H1 (cell line): ENCODE data around the gene MT1G.

Experiments used
- BRCA1 ChIP-seq: IDR thresholded peaks from 2 replicates; pipeline ENCODE4 v1.6.1; 2012; ENCODE audit warnings: low read depth, low read length, improper control_type of control experiment
- EP300 ChIP-seq, 2 experiments: IDR thresholded peaks; 1 replicate in 1 of 2; 2 replicates in 1 of 2; pipeline ENCODE4 v1.6.1; 2011 to 2012; ENCODE audit warnings: low read depth in 2 of 2, low read length in 2 of 2, mild to moderate bottlenecking in 2 of 2, borderline replicate concordance in 1 of 2, inconsistent platforms in 1 of 2, moderate library complexity in 1 of 2
- POLR2A ChIP-seq, 2 experiments: IDR thresholded peaks; 1 replicate in 1 of 2; 2 replicates in 1 of 2; pipeline ENCODE4 v1.6.1; 2011; ENCODE audit warnings: low read depth in 2 of 2, low read length in 2 of 2, mild to moderate bottlenecking in 2 of 2; ENCODE audit errors: control extremely low read depth in 1 of 2
- TF ChIP-seq, protein P1 (sequence below), 3 experiments: IDR thresholded peaks; 1 replicate in 2 of 3; 2 replicates in 1 of 3; pipeline versions ENCODE4 v1.5.1 to v1.6.1; 2011; ENCODE audit warnings: low read length in 3 of 3, mild to moderate bottlenecking in 3 of 3, inconsistent platforms in 2 of 3, low read depth in 1 of 3, moderate library complexity in 1 of 3; ENCODE audit not compliant: insufficient read depth in 1 of 3; ENCODE audit errors: control extremely low read depth in 1 of 3

DNA sequence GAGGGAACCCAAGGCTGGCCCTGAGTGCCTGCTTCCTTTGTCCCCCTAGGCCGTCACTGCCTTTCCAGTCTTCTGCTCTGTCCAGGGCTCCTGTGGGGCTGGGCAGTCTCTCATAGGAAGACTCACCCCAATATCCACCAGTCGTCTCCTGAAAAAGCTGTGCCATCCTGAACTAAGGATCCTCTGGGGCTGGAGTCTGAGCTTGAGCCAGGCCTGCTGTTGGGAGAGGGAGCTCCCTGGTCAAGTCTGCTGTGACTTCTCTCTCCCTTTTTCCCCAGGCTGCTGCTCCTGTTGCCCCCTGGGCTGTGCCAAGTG is 2.7 kb upstream of the MT1G start:
- no peak for TF ChIP-seq EP300 (IDR thresholded peaks at IDR 0.05; ENCODE audit: borderline replicate concordance in 1 of 2, low read depth in 2 of 2, low read length in 2 of 2)
- TF ChIP-seq, protein P1, sequence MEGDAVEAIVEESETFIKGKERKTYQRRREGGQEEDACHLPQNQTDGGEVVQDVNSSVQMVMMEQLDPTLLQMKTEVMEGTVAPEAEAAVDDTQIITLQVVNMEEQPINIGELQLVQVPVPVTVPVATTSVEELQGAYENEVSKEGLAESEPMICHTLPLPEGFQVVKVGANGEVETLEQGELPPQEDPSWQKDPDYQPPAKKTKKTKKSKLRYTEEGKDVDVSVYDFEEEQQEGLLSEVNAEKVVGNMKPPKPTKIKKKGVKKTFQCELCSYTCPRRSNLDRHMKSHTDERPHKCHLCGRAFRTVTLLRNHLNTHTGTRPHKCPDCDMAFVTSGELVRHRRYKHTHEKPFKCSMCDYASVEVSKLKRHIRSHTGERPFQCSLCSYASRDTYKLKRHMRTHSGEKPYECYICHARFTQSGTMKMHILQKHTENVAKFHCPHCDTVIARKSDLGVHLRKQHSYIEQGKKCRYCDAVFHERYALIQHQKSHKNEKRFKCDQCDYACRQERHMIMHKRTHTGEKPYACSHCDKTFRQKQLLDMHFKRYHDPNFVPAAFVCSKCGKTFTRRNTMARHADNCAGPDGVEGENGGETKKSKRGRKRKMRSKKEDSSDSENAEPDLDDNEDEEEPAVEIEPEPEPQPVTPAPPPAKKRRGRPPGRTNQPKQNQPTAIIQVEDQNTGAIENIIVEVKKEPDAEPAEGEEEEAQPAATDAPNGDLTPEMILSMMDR (IDR thresholded peaks at IDR 0.05; ENCODE audit: control extremely low read depth in 1 of 3, insufficient read depth in 1 of 3, low read depth in 1 of 3, low read length in 3 of 3): no peak
- no peak for TF ChIP-seq POLR2A (IDR thresholded peaks at IDR 0.05; ENCODE audit: control extremely low read depth in 1 of 2, low read depth in 2 of 2, low read length in 2 of 2)
- TF ChIP-seq BRCA1: no peak
